NT2/D1 (cell line): Measurements from ENCODE around the gene MOB3B.

Experiments
- SUZ12 ChIP-seq: IDR thresholded peaks from 2 replicates; pipeline ENCODE4 v1.6.1; 2011; ENCODE audit not compliant: insufficient read length, insufficient read depth; ENCODE audit errors: extremely low read depth
- YY1 ChIP-seq: IDR thresholded peaks from 2 replicates; pipeline ENCODE4 v1.6.1; 2011; ENCODE audit not compliant: insufficient read length, insufficient read depth
- ZNF274 ChIP-seq: IDR thresholded peaks from 2 replicates; pipeline ENCODE4 v1.6.1; 2011; ENCODE audit warnings: mild to moderate bottlenecking, low read depth, low read length

DNA sequence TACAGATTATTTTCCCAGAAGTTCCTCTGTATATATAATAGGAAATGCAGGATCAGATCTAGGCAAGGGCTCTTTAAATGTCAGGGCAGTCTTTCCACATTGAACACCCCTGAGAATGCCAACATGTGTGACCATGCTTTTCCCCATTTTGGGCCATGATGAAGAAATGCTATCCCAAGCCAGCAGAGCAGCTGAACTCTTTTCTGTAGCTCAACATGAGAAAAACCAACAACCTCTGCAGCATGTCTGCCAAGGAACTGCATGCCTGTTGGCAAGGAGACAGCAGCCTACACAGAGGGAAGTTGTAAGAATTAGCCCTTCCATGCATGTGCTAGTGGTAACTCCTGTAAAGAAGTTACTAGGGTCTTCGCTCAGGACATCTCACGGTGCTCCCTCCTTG is 15.1 kb downstream of the MOB3B start:
- no peak for TF ChIP-seq ZNF274
- TF ChIP-seq SUZ12: no peak
- TF ChIP-seq YY1: no peak
